Measurements from ENCODE around the gene HESX1.

The HESX1 gene

DNA sequence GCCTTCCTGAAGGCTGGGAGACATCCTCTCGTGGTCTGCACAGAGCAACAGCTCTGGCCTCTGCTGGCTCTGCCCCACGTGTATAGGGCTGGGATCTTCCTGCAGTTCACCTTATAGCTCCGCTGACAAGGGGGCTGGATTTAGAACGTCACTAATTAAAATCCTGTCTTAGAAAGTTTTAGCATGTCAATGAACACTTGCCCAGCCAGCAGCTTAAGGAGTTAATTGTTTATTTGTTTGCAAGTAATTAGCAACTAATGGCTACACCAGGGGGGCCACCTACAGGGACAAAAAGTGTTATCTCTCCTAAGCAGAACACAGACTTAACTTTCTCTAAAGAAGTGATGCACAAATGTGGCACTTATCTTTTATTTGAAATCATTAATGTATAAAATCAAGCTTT, at the start of gene HESX1:
Gene HESX1 (minus strand): TSS at position 84 of the 403 bp plus-strand sequence. CDS start 60 bp downstream, at position 24.
- DNase-seq = no peak

GRCh38 chr3:57244946-57245345, 45.2 kb upstream of the HESX1 start:
- DNase-seq = no peak

DNA sequence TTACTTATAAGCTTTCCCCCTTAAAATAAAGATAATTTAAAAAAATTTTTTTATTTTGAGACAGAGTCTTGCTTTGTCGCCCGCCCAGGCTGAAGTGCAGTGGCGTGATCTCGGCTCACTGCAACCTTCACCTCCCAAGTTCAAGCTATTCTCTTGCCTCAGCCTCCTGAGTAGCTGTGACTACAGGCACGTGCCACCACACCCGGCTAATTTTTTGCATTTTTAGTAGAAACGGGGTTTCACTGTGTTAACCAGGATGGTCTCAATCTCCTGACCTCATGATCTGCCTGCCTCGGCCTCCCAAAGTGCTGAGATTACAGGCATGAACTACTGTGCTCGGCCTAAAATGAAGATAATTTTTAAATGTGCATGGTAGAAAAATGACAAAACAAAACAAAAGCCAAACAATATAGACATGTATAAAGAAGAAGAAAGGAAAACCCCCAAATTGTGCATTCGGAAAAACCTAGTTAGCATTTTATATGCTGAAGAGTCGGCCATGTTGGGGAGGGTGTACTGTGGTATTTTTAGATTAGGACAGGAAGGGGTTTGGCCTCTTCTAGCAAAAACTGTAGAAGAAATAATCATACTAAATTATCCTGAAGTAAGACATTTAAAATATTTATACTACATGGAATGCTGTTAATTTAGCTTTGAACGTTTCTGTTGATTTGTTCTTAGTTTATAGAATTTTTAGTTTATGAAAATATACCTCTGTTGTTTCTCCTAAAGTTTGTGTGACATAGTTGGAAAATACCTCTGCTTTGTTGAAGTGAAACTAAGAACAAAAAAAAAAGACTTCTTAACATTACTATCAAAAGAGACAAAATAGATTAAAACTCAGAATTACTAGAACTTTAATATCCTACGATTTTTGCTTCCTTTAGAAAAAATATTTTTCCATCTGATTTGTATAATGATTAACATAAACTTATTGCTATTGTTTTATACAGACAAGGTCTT, 35.1 kb upstream of the HESX1 start:
- no peak for DNase-seq

DNA sequence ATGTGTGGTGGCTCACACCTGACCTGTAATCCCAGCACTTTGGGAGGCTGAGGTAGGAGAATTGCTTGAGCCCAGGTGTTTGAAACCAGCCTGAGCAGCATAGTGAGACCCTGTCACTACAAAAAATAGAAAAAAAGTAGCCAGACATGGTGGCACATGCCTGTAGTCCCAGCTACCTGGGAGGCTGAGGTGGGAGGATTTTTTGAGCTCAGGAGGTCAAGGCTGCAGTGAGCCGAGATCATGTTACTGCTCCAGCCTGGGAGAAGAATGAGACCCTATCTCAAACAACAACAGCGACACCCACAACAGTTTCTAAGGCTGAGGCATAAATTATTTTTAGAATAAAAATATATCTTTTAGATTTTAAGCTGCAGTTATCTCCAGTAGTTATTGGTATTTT, 34.0 kb upstream of the HESX1 start:
- no peak for DNase-seq

DNA sequence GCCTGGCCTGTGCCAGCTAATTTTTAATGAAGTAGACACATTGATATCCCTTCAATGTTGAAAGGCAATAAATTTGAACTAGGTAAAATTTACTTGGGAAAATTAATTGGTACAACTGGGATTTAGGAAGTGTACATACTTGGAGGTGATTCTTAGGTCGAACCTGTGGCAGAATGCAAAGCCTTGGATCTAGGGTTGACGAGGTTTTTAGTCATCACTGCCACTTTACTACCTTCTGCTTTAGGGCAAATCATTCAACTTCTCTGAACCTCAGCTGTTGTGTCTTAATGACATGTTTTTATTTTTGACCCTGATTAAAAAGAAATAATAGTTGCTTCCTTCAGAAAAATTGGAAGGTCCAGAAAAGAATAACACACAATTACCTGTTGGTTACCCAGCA, 30.2 kb upstream of the HESX1 start:
- no peak for DNase-seq

- peak; percentile 2 to 11 (median 4) for DNase-seq
Measured at GRCh38 chr3:57227930-57228751, 28.4 kb upstream of the HESX1 start.

- peak; percentile 52 to 78 (median 68) for DNase-seq
Measured at GRCh38 chr3:57227204-57227929, 27.6 kb upstream of the HESX1 start, which contains the start of gene APPL1. TSS of gene APPL1 (plus strand) at chr3:57227729. CDS start at chr3:57227884, 155 bp downstream.

DNA sequence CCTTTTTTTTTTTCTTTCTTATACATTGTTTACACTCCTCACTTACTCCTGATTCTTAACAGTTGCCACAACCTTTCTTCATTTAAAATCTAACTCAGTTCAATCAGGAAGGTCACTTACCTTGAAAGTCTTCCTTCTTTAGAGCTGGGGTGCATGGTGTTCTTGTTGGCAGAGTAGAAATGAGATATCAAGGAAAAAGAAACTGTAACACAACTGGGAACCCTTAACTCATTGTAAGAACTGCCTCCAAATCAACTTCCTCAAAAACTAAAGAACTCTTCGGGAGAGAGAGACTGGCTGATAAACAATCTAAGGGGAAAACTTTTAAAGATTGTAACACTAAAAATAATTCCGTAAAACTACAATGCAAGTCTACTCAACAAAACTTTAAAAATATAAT, 26.4 kb upstream of the HESX1 start:
- no peak for DNase-seq

- no peak for DNase-seq
Measured at GRCh38 chr3:57224856-57225255, 25.1 kb upstream of the HESX1 start.

DNA sequence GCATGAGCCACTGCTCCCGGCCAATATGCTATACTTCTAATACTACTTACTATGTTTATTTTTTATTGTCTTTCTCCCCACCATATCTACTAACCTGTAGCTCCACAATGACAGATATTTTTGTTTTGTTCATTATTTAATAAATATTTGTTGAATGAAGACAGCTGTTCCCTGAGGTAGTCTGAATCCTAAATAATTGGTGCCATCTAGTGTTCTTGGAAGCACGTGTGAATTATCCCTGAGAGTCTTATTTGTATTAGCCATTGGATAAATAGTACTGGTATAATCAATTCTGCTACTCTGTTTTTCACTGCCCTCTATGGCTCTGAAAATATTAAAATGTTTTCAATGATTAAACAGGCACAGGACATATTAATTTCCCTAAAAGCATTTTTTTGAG, 22.1 kb upstream of the HESX1 start:
- DNase-seq = no peak

GRCh38 chr3:57206423-57206822, 6.6 kb upstream of the HESX1 start:
- DNase-seq = no peak

GRCh38 chr3:57194641-57195040, 5.1 kb downstream of the HESX1 start:
- no peak for DNase-seq

GRCh38 chr3:57192028-57192427, 7.8 kb downstream of the HESX1 start:
- DNase-seq = no peak

DNA sequence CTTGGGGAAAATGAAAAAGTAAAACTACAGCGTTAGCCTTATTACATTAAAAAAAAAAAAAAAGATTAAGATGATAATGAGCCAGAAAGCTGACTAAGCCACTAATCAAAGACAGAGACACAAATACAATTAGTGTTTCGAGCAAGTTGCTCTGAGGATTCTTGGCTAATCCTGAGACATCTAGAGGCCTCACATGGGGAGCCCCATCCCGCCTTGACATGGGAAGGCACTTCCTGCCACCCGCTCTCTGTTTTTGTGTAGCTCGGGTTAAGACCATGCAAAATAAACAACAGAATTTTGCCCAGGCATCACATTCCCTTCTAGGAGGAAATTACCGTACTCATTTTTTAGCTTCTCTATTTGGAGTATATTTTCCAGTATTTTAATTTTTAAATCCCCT, 15.3 kb downstream of the HESX1 start:
- no peak for DNase-seq

- DNase-seq = no peak
Measured at GRCh38 chr3:57179580-57180410, 20.0 kb downstream of the HESX1 start.

GRCh38 chr3:57176045-57176444, 23.7 kb downstream of the HESX1 start:
- no peak for DNase-seq

DNA sequence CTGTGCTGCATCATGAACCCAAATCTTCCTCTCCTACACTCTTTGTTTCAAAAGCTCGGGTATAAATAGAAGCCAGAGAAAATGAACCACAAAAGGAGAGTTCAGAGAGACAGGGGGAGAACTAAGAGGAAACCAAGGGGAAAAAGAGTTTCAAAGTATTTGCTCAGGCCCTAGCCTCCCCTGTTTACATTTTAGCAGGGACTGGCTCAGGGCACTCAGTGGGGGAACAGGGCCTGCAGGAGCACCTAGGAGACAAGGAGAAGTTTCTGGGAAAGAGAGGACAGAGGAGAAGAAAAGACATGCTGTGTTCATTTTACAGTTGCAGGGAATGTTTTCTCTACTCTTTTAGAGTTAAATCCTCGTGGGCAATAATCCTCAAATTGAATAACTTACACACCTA, 26.1 kb downstream of the HESX1 start:
- no peak for DNase-seq

DNA sequence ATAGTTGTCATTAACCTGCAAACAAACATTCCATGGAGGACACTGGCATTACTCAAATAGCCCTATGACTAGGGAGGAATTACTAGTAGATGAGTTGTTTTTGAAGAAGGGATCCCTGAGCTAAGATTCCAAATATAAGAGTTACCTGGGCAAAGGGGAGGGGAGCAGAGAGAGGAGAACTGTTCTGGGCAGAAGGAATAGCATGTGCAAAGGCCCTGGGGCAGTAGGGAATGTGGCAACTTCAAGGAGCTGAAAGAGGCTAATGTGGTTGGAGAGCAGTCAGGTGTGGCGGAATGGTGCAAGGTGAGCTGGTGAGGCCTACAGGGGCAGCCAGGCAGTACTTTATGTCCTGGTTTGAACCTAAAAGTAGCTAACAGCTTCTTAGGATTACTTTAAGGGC, 28.8 kb downstream of the HESX1 start:
- DNase-seq = no peak

GRCh38 chr3:57169872-57170623, 29.7 kb downstream of the HESX1 start:
- peak in 3 of 4 experiments; percentile 25 to 51 (median 26) for DNase-seq

DNA sequence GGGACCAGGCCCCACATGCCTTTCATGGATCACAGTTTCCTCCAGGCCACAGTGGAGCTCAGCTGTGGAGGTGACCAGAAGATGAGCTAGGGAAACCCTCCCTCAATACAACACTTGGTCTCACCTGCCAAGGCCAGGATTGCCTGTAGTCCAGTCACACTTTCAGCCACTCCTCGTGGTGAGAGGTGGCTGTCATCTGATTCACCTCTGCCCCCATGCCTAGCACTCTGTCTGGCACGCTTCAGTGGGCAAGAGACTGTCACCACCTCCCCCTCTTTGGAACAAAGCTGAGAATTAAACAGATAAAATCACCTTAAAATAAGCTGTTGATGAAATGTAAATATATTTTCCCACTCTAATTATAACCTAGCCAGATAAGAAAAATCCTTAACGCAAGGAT, 30.7 kb downstream of the HESX1 start:
- no peak for DNase-seq

- no peak for DNase-seq
Measured at GRCh38 chr3:57168151-57168550, 31.6 kb downstream of the HESX1 start.

Data from activated naive CD4-positive, alpha-beta T cell (primary cell).